ENCODE data around the gene TTPAL.

GRCh38 chr20:44518248-44518647, 42.6 kb downstream of the TTPAL start:
- TF ChIP-seq CTCF (IDR thresholded peaks at IDR 0.05; ENCODE audit: low read depth, low read length, missing input control), result no peak
- no peak for TF ChIP-seq EGR1 (IDR thresholded peaks at IDR 0.05; ENCODE audit: low read depth in 2 of 2)
- no peak for TF ChIP-seq YY1 (IDR thresholded peaks at IDR 0.05)
- TF ChIP-seq SP1 (IDR thresholded peaks at IDR 0.05), result no peak
- TF ChIP-seq ZBTB33 (IDR thresholded peaks at IDR 0.05), result no peak
- TF ChIP-seq JUND (IDR thresholded peaks at IDR 0.05), result no peak
- TF ChIP-seq RXRA (IDR thresholded peaks at IDR 0.05), result no peak
- no peak for TF ChIP-seq REST (IDR thresholded peaks at IDR 0.05)
- TF ChIP-seq MAX (IDR thresholded peaks at IDR 0.05), result no peak
- no peak for TF ChIP-seq TAF1 (conservative IDR thresholded peaks at IDR 0.05)
- TF ChIP-seq RAD21 (IDR thresholded peaks at IDR 0.05), result no peak
- TF ChIP-seq ATF3 (IDR thresholded peaks at IDR 0.05), result no peak
